Gastrocnemius medialis (tissue), 4 donors: Measurements from ENCODE around the gene CER1.

Experiments
- POLR2A ChIP-seq, 2 donors: fragments of 450-650 bp; IDR thresholded peaks; one replicate each; pipeline ENCODE4 v1.6.1; 2017; ENCODE audit warnings: antibody characterized with exemption in 2 of 2, mild to moderate bottlenecking in 2 of 2, moderate library complexity in 2 of 2
- TF ChIP-seq, protein P1 (sequence below), 5 experiments: fragments of 450-650 bp in 3 of 5; fragments of 200-600 bp in 2 of 5; sonication (generic) in 2 of 5; IDR thresholded peaks in 4 of 5; conservative IDR thresholded peaks in 1 of 5; 1 replicate in 4 of 5; 2 replicates in 1 of 5; pipeline ENCODE4 v1.5.1; 2016 to 2019; ENCODE audit warnings: antibody characterized with exemption in 5 of 5, mild to moderate bottlenecking in 3 of 5, moderate library complexity in 3 of 5

GRCh38 chr9:14677396-14677795 lies 45.1 kb downstream of the CER1 start:
- TF ChIP-seq, protein P1, sequence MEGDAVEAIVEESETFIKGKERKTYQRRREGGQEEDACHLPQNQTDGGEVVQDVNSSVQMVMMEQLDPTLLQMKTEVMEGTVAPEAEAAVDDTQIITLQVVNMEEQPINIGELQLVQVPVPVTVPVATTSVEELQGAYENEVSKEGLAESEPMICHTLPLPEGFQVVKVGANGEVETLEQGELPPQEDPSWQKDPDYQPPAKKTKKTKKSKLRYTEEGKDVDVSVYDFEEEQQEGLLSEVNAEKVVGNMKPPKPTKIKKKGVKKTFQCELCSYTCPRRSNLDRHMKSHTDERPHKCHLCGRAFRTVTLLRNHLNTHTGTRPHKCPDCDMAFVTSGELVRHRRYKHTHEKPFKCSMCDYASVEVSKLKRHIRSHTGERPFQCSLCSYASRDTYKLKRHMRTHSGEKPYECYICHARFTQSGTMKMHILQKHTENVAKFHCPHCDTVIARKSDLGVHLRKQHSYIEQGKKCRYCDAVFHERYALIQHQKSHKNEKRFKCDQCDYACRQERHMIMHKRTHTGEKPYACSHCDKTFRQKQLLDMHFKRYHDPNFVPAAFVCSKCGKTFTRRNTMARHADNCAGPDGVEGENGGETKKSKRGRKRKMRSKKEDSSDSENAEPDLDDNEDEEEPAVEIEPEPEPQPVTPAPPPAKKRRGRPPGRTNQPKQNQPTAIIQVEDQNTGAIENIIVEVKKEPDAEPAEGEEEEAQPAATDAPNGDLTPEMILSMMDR (IDR thresholded peaks at IDR 0.05 in 4 of 5, conservative IDR thresholded peaks at IDR 0.05 in 1 of 5), result no peak
- TF ChIP-seq POLR2A (IDR thresholded peaks at IDR 0.05), result no peak
